Activated T-cell treated with anti-CD3 and anti-CD28 coated beads, Interleukin-2, amount 50 U/mL, for 72 hours (primary cell): ENCODE measurements around the gene PEPD. TPM values are rescaled to one million over a fixed set of nuclear protein-coding genes. Genes with fewer than 3 reads are reported as not detected.
"Not testable (repeated sequence)": the region's sequence is repeated elsewhere in the genome, so short reads cannot be mapped to it uniquely, and the experiment has no call there.

Experiments used
- ATAC-seq, 2 donors: fragments of 150-1000 bp; cut with Tn5 transposase; replicated peaks in 1 of 2; 2 replicates each; pipeline ENCODE4 v1.10.0; 2021; ENCODE audit warnings: moderate library complexity in 2 of 2, mild to moderate bottlenecking in 1 of 2
- DNase-seq, 2 donors: peaks; one replicate each; pipeline ENCODE4 v3.0.0; 2021 to 2022; ENCODE audit warnings: mixed read lengths in 1 of 2
- H3K27ac Mint-ChIP-seq: one replicate; pipeline ENCODE4 v1.8.0; 2022; ENCODE audit warnings: mild to moderate bottlenecking, moderate library complexity, mixed read lengths
- H3K27me3 Mint-ChIP-seq: one replicate; pipeline ENCODE4 v1.8.0; 2022; ENCODE audit warnings: low read depth, mixed read lengths
- H3K36me3 Mint-ChIP-seq, 2 donors: one replicate each; pipeline ENCODE4 v1.8.0; 2022; ENCODE audit warnings: mixed read lengths in 2 of 2, mild to moderate bottlenecking in 1 of 2; ENCODE audit not compliant: insufficient read depth in 2 of 2
- H3K4me1 Mint-ChIP-seq: one replicate; pipeline ENCODE4 v1.8.0; 2022; ENCODE audit warnings: low read depth, mixed read lengths
- H3K4me3 Mint-ChIP-seq, 2 donors: one replicate each; pipeline ENCODE4 v1.8.0; 2022; ENCODE audit warnings: mild to moderate bottlenecking in 2 of 2, mixed read lengths in 2 of 2, moderate library complexity in 2 of 2
- H3K9me3 Mint-ChIP-seq, 2 donors: one replicate each; pipeline ENCODE4 v1.8.0; 2022; ENCODE audit warnings: mixed read lengths in 2 of 2
- total RNA-seq, 2 donors: library from RNA; stranded (reverse); gene quantifications; one replicate each; pipeline ENCODE4 v1.2.3, GENCODE V29; 2022

The PEPD gene
- total RNA-seq, 2 donors from 2014 or later, result 19.8 to 21.1 TPM

GRCh38 chr19:33555726-33556125, 34.1 kb upstream of the PEPD start:
- H3K4me1 Mint-ChIP-seq, ATAC-seq, H3K36me3 Mint-ChIP-seq, H3K4me3 Mint-ChIP-seq, H3K9me3 Mint-ChIP-seq, H3K27me3 Mint-ChIP-seq, H3K27ac Mint-ChIP-seq, DNase-seq: not testable (repeated sequence)

GRCh38 chr19:33554821-33555220, 33.2 kb upstream of the PEPD start:
- H3K27ac Mint-ChIP-seq, result no peak overlapping the region
- H3K4me3 Mint-ChIP-seq, result no peak overlapping the region
- ATAC-seq (no peak), DNase-seq (no peak)
- H3K4me1 Mint-ChIP-seq, result no peaks in the 10 kb centered on the region
- no peaks in the 10 kb centered on the region for H3K9me3 Mint-ChIP-seq
- no peaks in the 10 kb centered on the region for H3K36me3 Mint-ChIP-seq
- no peaks in the 10 kb centered on the region for H3K27me3 Mint-ChIP-seq

GRCh38 chr19:33554391-33554790, 32.8 kb upstream of the PEPD start:
- no peak overlapping the region for H3K4me3 Mint-ChIP-seq
- H3K4me1 Mint-ChIP-seq, result no peaks in the 10 kb centered on the region
- no peak overlapping the region for H3K27ac Mint-ChIP-seq
- no peaks in the 10 kb centered on the region for H3K36me3 Mint-ChIP-seq
- no peak for ATAC-seq
- DNase-seq, result no peak
- H3K9me3 Mint-ChIP-seq, result no peaks in the 10 kb centered on the region
- no peaks in the 10 kb centered on the region for H3K27me3 Mint-ChIP-seq

GRCh38 chr19:33553530-33554310, 32.1 kb upstream of the PEPD start:
- no peak for ATAC-seq
- no peaks in the 10 kb centered on the region for H3K36me3 Mint-ChIP-seq
- no peaks in the 10 kb centered on the region for H3K27me3 Mint-ChIP-seq
- no peak for DNase-seq
- H3K4me3 Mint-ChIP-seq, result no peak overlapping the region
- H3K27ac Mint-ChIP-seq, result no peak overlapping the region
- no peaks in the 10 kb centered on the region for H3K9me3 Mint-ChIP-seq
- no peaks in the 10 kb centered on the region for H3K4me1 Mint-ChIP-seq

- H3K4me3 Mint-ChIP-seq, result no peak overlapping the region
- DNase-seq, result no peak
- ATAC-seq, result no peak
- H3K4me1 Mint-ChIP-seq, result no peaks in the 10 kb centered on the region
- H3K27ac Mint-ChIP-seq, result no peak overlapping the region
- H3K27me3 Mint-ChIP-seq, result no peaks in the 10 kb centered on the region
- no peaks in the 10 kb centered on the region for H3K36me3 Mint-ChIP-seq
- no peaks in the 10 kb centered on the region for H3K9me3 Mint-ChIP-seq
Measured at GRCh38 chr19:33552928-33553279, 31.3 kb upstream of the PEPD start.

GRCh38 chr19:33552191-33552927, 30.8 kb upstream of the PEPD start:
- no peak overlapping the region for H3K27ac Mint-ChIP-seq
- no peak overlapping the region for H3K4me3 Mint-ChIP-seq
- H3K27me3 Mint-ChIP-seq, result no peaks in the 10 kb centered on the region
- ATAC-seq (no peak), DNase-seq (no peak)
- H3K9me3 Mint-ChIP-seq, result no peaks in the 10 kb centered on the region
- no peaks in the 10 kb centered on the region for H3K4me1 Mint-ChIP-seq
- no peaks in the 10 kb centered on the region for H3K36me3 Mint-ChIP-seq

GRCh38 chr19:33551676-33552075, 30.1 kb upstream of the PEPD start:
- Mint-ChIP-seq H3K4me1 (no peaks in the 10 kb centered on the region), H3K27me3 (no peaks in the 10 kb centered on the region), H3K4me3 (no peak overlapping the region), H3K36me3 (no peaks in the 10 kb centered on the region), H3K27ac (no peak overlapping the region), H3K9me3 (no peaks in the 10 kb centered on the region)
- no peak for ATAC-seq
- DNase-seq, result no peak

GRCh38 chr19:33550768-33551167, 29.2 kb upstream of the PEPD start:
- DNase-seq (no peak), ATAC-seq (no peak)
- Mint-ChIP-seq H3K9me3 (no peaks in the 10 kb centered on the region), H3K4me1 (no peaks in the 10 kb centered on the region), H3K27me3 (no peaks in the 10 kb centered on the region), H3K36me3 (no peaks in the 10 kb centered on the region), H3K27ac (no peak overlapping the region), H3K4me3 (no peak overlapping the region)

- ATAC-seq, result no peak
- no peak overlapping the region for H3K27ac Mint-ChIP-seq
Measured at GRCh38 chr19:33547676-33548075, 26.1 kb upstream of the PEPD start.

GRCh38 chr19:33546656-33547055, 25.1 kb upstream of the PEPD start:
- Mint-ChIP-seq H3K9me3 (no peaks in the 10 kb centered on the region), H3K4me1 (no peaks in the 10 kb centered on the region), H3K36me3 (no peaks in the 10 kb centered on the region), H3K27ac (no peak overlapping the region), H3K4me3 (no peak overlapping the region), H3K27me3 (no peaks in the 10 kb centered on the region)
- DNase-seq, result no peak
- no peak for ATAC-seq

More at GRCh38 chr19:33547676-33548075, 26.1 kb upstream of the PEPD start:
- Mint-ChIP-seq H3K4me1 (no peaks in the 10 kb centered on the region), H3K36me3 (no peaks in the 10 kb centered on the region), H3K27me3 (no peaks in the 10 kb centered on the region), H3K9me3 (no peaks in the 10 kb centered on the region), H3K4me3 (no peak overlapping the region)
- no peak for DNase-seq

GRCh38 chr19:33545217-33545981, 23.8 kb upstream of the PEPD start:
- DNase-seq (no peak), ATAC-seq (no peak)
- Mint-ChIP-seq H3K4me3 (no peak overlapping the region), H3K9me3 (no peaks in the 10 kb centered on the region), H3K27ac (no peak overlapping the region), H3K4me1 (no peaks in the 10 kb centered on the region), H3K36me3 (no peaks in the 10 kb centered on the region), H3K27me3 (no peaks in the 10 kb centered on the region)

- no peaks in the 10 kb centered on the region for H3K36me3 Mint-ChIP-seq
- H3K27ac Mint-ChIP-seq, result no peak overlapping the region
- DNase-seq, result no peak
- H3K4me1 Mint-ChIP-seq, result no peaks in the 10 kb centered on the region
- H3K27me3 Mint-ChIP-seq, result peaks cover 20% of the 10 kb centered on the region
- no peaks in the 10 kb centered on the region for H3K9me3 Mint-ChIP-seq
- ATAC-seq, result no peak
- H3K4me3 Mint-ChIP-seq, result no peak overlapping the region
Measured at GRCh38 chr19:33535226-33535625, 13.6 kb upstream of the PEPD start.

- H3K4me3 Mint-ChIP-seq, result no peak overlapping the region
- ATAC-seq, result no peak
- H3K9me3 Mint-ChIP-seq, result no peaks in the 10 kb centered on the region
- H3K36me3 Mint-ChIP-seq, result no peaks in the 10 kb centered on the region
- DNase-seq, result no peak
- peaks cover 20% of the 10 kb centered on the region for H3K27me3 Mint-ChIP-seq
- H3K4me1 Mint-ChIP-seq, result no peaks in the 10 kb centered on the region
- H3K27ac Mint-ChIP-seq, result no peak overlapping the region
Measured at GRCh38 chr19:33532859-33533460, 11.4 kb upstream of the PEPD start.
